HG03520 (cell line): ENCODE results near the gene NACA2.
"Not testable (repeated sequence)": the region's sequence is repeated elsewhere in the genome, so short reads cannot be mapped to it uniquely, and the experiment has no call there.

ENCODE experiments used
- ATAC-seq: cut with Tn5 transposase; IDR thresholded peaks from one replicate; pipeline ENCODE4 v1.9.1; 2021; ENCODE audit warnings: mild to moderate bottlenecking, moderate library complexity; ENCODE audit not compliant: unreplicated experiment

Gene NACA2

DNA sequence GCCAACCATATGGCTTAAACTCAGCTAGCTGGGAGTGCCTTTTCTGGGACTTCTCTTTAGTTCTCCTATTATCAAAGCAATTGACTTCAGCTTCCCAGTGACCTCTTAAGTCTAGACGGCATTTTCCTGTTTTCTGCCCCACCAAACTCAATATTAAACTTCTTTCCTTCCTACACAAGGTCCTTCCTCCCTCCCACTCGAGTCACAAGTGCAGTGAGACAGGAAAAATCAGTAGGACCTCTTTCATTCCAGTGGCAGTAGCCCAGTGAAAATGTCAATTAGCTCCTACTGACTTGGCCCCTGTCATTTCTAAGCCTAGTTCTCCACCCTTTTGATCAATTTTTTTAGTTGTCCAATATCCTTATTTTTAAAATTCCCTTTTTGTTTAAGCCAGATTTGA, 9.6 kb upstream of the NACA2 start:
- no peak for ATAC-seq

DNA sequence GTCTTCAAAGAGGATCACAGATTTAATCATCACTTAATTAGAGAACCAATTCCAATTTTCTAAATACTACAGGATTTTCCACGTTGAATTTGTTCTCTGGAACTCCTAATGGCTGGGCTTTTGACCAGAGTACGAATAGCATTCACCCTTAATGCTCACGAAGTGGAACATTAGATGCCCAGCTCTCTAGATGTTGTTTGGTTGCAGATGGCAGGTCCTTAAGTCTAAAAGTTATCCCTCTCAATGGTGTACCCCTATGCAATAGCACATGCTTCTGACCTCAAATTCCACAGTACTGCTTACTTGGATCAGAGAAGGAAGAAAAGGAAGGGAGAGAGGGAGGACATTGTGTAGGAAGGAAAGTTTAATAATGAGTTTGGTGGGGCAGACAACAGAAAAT, 8.6 kb upstream of the NACA2 start:
- ATAC-seq = no peak

DNA sequence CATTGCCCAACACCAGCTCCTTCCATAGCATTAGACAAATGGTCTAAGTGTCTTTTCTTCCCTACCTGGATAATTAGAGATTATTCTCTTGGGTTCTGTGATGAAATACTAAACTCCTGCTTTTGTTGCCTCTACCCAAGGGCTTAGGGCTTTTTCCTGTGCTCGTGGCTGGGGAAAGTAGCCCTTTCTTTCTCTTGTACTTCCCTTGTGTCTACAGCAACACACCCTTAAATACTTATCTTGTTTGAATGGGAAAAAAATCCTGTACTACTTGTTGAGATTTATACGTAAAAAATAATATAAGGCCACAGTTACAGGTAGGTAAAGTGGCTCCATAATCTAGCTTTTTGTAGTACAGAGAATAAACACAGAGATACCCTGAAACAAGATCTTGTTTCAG, 7.0 kb upstream of the NACA2 start:
- no peak for ATAC-seq

DNA sequence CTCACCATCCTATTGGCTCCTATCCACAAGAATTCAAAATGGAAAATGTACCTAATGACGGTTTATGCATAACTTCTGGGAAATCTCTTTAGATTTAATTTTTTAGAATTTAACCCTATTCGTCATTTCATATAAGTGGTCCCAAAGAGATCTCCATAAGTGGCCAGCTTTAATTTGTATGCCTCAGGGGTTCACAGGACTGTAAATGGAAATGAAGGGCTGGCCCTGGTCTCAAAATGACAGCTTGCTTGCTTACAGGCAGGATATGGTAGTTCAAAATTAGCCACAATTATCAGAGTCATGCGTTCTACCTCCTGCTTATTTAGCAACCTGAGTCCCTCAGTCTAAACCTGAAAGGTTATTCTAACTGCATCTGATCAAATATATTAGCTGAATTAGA, 6.6 kb upstream of the NACA2 start:
- ATAC-seq = no peak

DNA sequence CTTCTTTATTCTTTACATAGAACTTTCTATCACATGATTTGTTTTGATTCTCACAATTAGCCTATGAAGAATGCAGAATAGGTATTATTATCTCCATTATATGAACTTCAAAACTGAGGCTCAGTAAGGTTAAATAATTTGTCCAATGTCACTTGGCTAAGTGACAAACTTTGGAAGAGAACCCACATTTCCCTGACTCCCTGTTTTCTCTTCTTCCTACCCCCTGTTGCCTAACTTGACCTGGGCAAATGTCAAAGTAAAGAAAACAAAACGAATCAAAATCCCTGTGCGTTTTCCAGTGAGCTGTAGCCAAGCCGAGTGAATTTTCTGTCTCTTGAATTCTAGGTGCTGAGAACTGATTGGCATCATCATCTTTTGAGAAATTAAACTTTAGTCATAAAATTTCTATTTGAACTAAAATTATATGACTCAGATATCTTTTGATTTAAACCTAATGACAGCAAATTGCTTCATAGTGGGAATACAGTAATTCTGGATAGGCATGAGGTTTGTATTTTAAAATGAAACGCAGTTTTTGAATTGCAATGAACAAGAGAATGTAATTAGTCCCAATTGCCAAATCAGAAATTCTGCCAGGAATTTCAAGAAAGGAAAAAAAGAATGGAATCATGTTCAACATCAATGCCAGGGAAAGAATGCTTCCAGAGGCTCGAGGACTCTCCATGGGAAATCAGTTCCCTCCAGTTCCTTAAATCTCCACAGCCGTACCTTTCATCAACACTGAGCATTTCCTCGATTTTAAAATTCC, 4.6 kb upstream of the NACA2 start:
- no peak for ATAC-seq

DNA sequence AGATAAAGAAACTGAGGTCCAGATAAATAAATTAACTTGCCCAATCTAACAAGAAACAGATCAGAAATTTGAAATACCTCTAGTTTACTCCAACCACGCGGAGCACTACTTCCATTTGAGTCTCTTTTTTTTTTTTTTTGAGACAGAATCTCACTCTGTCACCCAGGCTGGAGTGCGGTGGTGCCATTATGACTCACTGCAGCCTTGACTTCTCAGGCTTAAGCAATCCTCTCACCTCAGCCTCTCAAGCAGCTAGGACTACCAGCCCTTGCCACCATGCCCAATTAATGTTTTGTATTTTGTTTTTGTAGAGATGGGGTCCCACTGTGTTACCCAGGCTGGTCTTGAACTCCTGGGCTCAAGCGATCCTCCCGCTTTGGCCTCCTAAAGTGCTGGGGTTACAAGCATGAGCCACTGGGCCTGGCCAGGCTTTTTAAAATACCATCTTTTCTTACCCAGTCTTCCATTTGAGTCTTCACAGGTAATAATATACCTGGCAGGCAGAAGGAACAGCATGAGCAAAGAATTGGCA, 3.3 kb upstream of the NACA2 start:
- no peak for ATAC-seq

DNA sequence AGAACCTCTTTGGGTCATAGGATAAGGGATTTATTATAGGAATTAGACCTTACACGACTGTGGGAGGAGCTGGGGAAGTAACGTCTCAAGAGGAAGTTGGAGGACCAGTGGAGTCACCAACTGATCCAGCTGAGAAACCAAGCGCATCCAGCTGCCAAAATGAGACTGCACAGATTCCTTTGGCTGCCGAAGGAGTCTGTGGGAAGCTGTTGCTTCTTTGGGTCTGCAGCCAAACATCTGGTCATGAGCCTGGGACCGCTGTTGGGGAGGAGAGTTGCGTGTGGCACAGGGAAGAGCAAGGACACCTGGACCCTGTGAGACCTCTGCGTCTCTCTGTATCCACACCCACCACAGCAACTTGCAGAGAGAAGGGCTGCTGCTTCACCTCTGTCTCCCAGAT, 2.4 kb upstream of the NACA2 start:
- no peak for ATAC-seq

DNA sequence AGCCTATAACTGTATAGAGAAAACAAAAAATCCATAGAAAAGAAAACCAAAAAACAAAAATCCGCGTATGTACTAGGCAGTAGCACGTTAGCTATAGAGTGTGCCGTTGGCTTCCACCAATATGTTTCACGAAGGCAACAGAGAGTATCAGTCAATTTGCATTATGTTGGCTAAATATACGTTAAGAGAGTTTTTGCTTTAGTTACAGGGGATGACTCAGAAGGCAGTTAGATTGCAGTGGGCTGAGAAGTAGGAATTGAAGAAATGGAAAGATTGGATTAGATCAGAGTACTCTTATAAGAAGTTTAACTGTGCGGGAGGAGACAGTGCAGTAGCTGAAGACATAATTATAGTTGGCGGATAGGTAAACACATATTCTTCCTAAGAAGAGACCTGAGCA, 911 bp upstream of the NACA2 start:
- no peak for ATAC-seq

DNA sequence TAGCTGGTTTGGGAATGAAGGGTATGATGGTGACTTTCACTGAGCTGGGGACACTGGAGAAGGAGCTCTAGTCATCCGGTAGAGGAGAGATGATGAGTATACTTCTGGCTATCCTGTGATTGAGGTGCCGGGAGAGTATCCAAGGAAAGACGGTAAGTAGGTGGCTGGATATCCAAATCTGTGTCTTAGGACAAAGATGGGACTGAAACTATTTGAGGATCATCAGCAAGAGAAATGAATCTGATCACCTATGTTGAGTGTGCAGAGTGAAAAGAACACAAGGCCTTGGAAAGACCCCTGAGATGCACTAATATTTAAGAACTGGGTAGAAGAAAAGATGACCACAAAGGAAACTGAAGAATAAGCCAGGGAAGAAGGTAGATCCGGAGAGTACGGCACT, 1.0 kb downstream of the NACA2 start:
- no peak for ATAC-seq

DNA sequence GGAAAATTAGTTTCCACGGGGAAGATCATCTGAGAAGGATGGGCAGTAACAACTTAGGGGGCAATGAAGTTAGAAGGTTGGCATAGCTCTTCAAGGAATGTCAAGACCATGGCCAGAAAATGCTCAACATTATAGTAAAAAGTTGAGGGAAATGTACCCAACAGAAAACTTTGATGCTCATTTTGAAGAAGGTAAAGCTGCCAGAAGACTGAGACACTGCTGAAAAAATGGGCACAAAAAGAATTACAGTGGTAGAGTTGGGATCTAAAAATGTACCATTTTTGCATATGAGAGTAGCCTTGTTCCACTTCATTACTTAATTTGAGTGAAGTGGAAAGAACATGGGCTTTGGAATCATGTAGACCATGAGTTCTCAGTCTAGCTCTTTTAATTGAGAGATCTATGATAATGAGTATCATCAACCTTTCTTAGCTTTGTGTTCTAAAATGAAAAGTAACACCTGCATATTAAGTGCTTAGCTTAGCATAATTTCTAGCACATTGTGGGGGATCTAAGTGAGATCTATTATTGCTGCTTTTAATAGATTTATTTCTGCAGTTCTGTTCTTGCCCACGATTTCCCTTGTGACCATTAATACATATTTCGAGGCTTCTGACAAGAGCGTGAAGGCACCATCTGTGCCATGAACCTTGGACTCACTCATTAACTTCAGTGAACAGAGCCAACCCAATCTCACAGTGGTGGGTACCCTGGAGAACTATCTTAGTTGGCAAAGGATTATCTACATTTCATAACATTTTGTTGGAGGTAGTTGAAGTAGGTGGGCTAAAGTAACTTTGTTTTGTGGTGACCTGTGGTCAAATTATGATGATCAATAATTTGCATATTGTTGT, 3.0 kb downstream of the NACA2 start:
- no peak for ATAC-seq

DNA sequence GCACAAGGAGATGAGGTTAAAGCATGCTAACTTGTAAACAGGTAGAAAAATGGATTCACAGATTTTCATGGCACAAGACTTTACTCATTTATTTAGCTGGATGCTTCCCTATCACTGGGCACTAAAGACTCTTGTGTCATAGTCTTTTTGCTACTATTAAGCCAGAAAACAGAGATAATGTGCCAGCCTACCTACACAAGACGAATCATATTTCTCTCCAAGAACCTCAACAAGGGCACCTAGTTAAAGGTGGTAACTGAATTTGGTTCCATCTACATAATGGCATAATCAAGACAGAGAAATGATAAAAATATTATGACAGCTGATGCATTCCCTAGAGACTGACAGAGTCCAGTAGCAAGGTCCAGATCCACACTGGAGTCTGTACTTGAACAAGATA, 3.8 kb downstream of the NACA2 start:
- no peak for ATAC-seq

DNA sequence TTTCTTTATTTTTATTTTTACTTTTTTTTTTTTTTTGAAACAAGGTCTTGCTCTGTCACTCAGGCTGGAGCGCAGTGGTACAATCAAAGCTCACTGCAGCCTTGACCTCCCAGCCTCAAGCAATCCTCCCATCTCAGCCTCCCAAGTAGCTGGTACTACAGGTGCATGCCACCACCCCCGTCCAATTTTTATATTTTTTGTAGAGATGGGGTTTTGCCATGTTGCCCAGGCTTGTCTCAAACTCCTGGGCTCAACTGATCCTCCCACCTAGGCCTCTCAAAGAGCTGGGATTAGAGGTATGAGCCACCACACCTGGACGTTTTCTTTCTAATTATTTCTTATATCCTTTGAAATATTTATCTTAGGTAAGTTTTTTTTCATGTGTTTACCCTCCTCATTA, 4.4 kb downstream of the NACA2 start:
- ATAC-seq = not testable (repeated sequence)

DNA sequence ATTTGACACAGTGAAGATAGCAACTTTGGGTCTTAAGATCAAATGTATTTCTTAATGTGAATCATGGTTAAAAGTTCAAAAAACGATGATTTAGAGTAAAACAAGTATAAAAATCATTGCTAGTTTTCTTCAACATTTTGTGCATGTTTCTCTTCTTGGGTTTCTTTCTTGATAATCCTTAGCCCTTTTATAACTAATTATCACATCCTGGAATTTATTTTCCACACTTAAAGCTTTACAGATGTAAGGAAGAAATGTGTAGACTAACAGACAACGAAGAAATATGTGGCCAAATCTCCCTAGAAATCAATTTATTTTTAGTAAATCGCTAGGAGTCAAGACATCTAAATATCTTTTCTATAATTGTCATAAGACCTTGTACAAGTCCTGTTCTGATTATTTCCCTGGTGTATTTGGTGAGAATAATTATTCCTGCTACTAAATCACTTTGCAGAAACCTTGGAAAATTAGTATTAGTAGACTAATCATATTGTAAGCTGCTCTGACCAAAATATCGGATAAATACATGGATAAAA, 4.9 kb downstream of the NACA2 start:
- no peak for ATAC-seq

DNA sequence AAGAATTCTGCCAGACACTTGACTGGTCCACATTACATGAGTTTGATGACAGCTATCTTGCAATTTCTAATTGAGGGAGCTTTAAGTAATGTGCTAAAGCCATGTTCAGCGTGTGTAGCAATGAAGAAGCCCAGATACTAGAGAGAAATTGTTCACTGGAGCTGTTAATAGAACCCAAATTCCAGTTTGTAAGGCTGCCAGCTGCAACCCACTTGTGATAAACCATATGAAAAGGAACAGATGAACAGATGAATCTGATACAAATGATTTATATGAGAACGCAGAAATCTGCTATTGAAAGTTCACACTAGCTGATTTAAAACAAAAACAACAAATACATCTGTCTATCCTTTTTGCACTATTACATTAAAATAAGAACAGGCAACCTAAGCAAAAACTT, 6.2 kb downstream of the NACA2 start:
- ATAC-seq = no peak

DNA sequence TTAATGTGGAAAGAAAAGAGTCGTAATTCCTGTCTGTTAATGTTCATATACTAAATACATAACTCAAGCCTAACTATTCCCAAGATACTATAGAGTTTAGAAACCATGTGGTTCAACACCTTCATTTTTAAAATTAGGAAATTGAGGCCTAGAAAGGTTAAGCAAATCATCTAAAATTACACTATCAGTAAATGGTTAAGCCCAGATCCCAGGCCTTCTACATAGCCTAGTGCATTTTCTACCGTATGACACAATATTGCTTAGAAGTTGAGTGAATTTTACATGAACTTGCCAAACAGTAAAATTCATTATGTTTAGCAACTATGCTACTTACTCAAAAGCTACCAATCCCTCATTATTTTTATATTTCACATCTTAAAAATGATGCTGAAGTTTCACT, 6.8 kb downstream of the NACA2 start:
- no peak for ATAC-seq

DNA sequence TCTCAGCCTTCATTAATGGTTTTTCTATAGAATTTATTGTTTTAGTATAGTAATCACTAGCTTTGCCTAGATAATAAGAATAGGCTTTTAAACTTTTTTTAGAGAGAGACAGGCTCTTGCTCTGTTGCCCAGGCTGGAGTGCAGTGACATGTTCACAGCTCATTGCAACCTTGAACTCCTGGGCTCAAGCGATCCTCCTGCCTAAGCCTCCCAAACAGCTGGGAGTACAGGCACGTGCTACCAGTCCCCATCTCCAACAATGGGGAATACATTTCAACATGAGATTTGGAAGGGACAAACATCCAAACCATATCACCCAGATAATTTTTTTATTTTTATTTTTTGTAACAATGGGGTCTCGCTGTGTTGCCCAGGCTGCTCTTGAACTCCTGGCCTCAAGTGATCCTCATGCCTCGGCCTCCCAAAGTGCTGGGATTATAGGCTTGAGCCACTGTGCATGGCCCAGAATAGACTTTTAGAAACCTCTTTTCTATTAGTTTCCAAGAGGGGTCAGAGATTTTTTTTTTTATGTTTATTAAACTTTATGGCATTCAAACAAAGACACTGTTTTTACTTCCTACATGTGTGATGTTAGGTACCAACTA, 7.3 kb downstream of the NACA2 start:
- no peak for ATAC-seq

DNA sequence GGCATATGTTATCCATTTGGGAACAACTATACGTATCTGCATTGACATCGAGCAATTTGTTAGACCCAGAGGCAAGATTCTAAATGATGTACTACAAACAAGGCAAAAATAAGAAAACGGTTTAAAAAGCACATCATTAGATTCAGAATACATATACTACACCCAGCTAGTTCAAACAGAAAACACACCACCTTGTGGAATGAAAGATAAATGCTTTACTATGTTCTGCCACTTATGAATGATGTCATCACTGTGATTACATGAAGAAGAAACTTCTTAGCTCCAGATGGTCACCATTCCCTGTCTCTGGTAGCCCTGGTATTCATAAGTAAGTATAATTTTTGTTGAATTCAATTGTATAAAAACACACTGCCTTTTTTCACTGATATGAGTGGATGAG, 7.8 kb downstream of the NACA2 start:
- ATAC-seq = no peak

DNA sequence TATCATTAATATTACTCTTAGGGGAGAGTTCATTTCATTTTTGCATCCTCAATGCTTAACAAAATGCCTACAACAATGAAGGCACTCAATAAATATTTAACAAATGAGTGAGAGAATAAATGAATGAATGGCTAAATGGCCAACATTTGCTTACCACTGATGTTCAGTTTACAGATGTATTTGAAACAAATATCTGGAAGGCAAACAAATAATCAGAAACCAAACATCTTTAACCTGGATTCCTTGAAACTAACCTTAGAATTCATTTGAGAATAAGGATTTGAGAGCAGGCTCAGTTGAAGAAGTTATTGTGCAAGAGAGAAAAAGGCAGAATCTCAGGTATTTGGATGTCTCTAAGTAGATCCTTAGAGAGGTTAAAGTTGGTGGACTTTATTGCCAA, 8.4 kb downstream of the NACA2 start:
- ATAC-seq = no peak

DNA sequence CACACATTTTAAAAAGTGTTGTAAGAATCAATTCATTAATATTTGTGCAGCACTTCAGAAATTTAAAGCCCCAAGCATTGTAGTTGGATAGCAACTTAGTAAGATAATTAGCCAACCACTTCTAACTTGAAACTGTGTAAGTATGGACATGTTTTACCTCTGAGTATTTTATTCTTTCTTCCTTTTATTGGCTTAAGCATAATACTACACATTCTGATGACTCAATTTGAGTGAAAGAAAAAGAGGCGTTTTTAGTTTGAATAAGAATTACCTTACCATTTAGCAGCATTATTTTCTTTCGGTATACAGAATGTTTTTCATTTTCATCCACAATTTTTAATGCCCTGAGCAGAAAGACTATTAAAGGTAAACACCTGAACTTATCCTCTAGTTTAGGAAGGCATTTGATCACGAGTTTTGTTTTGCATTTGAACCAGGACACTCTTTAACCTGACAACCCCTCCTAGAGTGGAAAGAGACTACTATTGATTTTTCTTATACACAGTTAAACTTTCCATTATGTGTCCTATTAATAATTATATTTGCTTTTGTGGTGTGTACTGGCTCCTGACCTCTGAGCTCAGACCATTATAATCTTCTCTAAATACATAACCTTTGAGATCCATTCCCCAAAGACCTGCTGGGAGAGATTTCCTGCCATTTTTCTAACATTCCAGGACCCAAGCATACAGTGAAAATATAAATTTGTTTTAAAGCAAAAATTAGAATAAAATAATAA, 9.2 kb downstream of the NACA2 start:
- ATAC-seq = no peak

DNA sequence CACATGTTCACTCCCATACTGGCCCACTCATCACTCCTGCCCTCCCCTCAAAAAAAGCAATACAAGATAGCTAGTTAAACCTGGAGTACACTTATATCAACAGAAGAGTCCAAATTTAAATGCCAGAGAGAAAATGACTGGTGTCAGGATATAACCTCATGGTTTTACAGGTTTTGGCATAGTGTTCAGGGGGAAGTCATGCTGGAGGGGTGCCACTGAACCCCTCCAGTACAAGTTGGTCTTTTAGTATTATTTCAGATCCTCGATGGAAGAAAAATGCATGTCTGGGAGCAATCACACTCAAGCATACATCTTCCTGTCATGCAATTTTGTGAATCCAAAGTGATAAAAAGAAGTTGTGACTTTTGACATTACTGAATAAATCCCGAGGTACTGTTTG, 10.5 kb downstream of the NACA2 start:
- no peak for ATAC-seq

DNA sequence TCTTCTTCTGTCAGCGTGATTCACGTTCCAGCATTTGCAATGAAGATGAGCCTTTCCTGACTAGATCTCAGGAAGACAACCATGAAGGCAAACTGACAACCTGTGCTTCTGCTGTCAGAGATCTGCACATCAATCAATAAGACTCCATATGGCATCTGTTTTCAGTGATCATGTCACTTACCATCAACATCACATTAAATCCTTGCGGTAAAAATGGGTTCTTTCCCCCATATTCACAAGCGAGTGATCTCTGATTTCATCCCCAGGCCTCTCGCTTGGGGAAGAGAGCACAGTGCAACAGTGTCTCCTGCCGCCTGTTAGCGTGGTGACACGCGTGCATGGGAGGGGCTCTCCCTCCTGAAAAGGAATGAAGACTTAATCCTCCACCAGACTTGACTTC, 11.1 kb downstream of the NACA2 start:
- no peak for ATAC-seq
